ENCODE measurements around the gene RFTN1.
A peak's percentile ranks its signal among the peaks of the same experiment; 100 is the strongest.
"Not testable (repeated sequence)": the region's sequence is repeated elsewhere in the genome, so short reads cannot be mapped to it uniquely, and the experiment has no call there.

RFTN1 gene

DNA sequence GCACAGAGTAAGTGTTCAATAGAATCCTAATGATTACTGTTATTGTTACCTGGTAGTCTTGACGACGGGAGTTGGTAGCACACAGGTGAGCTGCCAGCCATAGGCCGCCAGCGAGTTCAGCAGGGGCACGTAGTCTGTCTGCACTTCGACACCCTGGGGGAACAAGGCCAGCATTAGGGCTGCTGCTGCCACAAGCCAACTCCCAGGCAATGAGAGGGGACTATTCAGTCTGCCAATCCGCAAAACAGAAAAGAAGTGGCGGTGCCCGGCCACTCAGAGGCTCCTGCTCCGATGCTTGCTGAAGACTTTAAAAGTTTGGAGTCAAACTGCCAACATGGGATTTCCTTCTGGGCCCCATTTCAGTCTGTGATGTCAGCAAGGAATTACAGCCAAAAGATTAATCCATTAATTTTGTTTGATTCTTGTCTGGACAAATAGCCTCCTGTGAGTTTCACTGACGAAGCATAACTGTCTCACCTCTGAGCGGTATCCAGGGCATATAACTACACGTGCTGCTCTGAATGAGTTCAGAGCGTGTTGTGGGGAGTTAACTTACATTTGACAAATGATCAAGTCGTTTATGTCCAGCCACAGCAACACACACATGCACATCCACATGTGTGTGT lies 186.7 kb downstream of the RFTN1 start:
- no peak for DNase-seq (ENCODE audit: low spot score)

DNA sequence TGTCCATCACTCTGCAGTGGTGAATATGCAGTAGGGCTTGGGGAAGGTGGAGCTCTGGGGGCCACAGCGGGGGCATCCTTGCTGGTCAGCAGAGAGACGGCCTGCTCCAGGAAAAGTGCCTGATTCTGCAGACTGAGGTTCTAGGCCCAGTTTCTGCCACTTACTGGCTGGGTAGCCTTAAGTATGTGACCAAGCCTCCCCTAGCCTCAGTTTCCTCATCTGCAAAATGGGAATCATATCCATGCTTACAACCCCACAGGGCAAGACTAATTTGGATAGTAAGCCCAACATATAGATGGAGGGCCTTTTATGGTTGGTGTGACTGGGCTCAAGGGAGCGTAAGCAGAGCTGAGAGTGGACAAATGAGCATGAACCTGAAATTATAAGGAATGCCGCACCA lies 187.6 kb downstream of the RFTN1 start:
- DNase-seq (ENCODE audit: low spot score) = no peak

DNA sequence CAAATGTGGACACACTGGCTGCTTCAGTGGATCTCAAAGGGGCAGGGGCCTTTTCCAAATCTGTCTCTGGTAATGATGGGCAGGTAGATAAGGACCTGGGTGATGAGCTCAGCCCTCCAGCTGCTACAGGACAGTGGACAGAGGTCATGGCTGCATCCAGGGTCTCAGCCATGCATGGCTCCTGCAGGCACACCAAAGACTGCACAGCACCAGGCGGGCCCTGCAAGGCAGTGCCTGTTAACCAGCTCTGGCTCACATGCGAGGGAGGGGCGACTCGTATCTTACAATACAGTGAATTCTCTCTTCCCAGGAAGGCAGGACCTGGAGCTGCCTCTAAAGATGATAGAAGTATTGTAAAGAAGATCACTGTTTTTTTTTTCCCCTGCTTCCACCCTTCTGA lies 189.8 kb downstream of the RFTN1 start:
- DNase-seq (ENCODE audit: low spot score) = no peak

DNA sequence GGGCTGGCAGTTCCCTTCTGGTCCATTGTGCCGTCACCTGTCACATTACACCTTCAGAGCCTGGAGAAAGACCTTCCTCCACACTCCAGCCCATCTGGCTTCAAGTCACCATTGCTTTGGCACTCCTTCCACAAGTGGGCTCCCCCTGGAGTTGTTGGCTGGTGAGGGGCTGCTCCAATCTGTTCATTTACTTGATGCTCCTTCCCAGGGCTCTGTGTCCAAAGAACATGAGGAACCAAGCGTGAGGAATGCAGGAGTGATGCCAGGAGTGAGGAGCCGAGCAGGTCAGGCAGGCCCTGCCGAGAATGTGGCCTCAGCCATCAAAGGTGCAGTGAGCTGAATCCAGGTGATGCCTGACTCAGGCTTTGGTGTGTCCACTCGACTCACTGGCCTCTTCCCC lies 191.3 kb downstream of the RFTN1 start:
- peak; percentile 50 for DNase-seq (ENCODE audit: low spot score)

DNA sequence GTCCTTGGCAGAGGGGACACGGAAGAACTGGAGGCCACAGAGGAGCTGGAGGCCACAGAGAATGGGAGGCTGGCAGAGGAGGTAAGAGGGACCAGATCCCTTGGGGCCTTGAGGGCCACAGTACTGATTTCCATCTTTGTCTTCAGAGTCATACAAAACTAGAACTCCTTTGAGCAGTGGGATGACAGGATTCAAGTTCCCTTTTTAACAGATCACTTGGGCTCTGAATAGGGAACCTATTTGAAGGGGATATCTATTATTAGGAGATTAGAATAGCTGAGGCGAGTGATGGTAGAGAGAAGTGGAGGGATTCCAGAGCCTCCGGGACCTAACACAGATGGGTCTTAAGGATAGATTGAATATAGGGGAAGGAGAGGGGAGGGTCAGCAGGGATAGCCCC lies 192.8 kb downstream of the RFTN1 start:
- DNase-seq (ENCODE audit: low spot score) = no peak

DNA sequence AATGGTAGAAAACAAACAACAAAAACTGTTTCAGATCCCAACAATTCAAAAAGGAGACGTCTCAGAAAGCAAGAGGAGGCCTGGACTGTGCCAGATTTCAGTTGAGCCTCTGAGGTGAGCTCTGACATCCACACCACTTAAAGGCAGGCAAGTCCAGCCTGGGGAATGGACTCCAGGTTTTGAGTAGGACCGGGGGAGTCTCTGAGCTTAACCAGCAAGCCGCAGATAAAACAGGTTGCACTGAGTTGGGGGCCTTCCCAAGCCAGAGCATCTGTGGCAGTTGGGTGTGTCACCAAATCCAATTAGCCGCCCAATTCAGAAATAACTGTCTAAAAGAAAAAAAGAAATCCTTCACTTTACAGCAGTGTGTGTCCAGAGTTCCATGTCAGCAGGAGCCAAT lies 193.8 kb downstream of the RFTN1 start:
- DNase-seq (ENCODE audit: low spot score) = no peak

DNA sequence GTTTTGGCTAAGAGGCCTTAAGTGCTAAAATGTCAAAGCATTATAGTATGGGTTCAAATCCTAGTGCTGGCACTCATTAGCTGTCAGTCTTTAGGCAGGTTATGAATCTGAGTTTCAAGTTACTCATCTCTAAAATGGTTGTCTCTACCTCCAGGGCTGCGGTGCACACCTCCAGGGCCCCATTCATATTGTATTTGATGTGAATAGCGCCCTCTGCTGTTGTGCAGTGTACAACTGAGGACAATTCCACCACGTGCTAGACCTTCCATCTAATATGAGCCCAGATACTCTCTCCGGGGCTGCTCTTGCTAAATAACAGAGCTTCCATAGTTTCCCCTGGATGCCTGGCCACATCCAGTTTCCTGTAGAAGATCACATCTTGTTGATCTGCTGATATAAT lies 194.2 kb downstream of the RFTN1 start:
- peak; percentile 77 for DNase-seq (ENCODE audit: low spot score)

DNA sequence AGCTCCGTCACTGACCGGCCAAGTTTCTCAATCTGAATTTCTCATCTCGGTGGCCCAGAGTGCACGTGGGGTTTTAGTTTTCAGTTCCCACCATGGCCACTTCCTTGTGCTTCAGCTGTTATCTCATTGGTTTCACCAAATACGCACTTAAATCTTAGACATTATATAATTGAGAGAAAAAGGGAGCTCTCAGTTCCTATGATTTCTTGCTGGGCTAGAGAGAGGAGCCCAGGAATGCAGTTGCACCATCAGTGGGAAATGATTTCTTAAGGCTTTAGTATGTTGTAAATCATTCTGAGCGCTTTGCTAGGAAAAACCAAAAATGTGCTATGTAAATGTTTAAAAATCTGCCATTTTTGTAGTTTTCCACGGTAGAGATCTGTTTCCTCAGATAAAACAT lies 195.3 kb downstream of the RFTN1 start:
- no peak for DNase-seq (ENCODE audit: low spot score)

DNA sequence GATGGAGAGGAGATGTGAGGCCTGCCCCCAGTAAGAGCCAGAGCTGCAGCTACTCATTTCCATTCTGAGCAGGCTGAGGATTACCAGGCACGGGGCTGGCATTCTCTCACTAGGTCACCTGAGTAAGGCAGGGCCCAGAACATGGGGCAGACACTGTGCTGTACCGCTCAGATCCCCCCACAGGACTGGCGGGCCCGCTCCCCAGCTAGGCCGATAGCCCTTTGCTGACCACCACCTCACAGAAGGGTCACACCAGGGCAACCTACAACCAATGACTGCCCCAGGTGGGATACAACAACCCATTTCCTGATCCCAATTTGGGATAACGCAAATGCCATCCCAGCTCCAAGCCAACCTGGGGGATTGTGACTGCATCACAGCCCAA lies 195.9 kb downstream of the RFTN1 start:
- no peak for DNase-seq (ENCODE audit: low spot score)

DNA sequence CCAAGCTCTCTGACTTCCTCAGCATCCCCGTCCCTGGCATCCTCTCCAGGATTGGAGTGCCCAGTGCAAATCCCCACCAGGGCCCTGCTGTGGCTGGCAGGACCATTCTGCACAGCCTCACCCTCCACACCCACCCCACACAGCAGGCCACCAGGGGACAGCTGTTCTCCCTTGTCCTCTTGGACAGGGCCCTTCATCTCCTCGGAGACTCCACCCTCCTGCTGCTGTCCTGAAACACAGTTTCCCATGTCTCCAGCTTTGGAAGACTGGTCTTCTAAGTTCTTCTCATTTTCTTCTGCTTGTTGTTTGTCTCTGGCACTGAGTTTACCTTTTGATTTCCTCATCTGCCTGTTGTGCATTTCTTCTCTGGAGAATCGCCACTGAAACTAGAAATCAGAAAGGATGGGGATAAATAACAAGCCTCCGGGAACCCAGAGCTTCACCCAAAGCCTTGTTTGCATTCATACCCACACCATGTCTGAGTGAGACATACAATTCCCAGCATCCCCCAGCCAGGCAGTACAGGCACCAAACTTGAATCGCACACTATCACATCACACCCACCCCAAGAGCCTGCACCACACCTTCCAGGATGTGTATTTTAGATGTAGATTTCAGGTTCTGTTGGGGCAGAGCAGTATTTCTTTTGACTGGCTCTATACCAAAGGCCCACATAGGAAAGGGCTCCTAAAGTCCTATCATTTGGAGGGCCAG lies 196.5 kb downstream of the RFTN1 start:
- no peak for DNase-seq (ENCODE audit: low spot score)

DNA sequence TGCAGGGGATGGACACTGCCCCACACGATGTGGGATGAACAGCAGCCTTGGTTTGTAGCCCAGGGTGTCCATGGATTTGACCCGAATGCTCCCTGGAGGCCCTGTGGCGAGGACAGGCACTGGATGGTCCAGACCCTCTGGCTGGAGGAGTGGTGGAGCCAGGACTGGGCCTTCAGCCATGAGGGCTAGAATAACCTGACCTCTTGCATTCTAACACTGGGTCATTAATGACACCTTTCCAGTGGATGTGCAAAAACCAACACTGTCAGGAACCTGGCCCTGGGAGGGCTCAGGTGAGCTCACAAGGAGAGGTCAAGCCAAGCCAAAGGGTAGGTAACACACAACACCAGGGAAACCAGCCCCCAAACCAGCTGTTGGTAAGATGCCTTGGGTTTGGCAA lies 197.1 kb downstream of the RFTN1 start:
- DNase-seq (ENCODE audit: low spot score) = no peak

DNA sequence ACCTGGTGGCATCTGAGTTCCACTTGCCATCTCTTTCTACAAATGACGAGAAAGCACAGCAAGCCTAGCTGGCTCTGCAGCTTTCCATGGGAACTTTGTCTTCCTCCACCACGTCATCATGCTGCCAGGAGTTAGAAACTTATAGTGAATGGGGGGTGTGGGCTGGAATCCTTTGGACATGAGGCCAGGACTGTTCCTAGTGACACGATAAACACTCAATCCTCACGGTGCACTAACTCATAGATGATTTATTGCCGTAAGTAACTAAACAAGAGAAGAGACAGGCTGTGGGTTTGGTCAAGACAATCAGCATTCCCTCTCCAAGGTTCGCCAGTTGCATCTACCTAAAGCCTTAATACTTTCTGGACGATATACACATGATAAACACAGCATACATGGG lies 197.9 kb downstream of the RFTN1 start:
- no peak for DNase-seq (ENCODE audit: low spot score)

DNA sequence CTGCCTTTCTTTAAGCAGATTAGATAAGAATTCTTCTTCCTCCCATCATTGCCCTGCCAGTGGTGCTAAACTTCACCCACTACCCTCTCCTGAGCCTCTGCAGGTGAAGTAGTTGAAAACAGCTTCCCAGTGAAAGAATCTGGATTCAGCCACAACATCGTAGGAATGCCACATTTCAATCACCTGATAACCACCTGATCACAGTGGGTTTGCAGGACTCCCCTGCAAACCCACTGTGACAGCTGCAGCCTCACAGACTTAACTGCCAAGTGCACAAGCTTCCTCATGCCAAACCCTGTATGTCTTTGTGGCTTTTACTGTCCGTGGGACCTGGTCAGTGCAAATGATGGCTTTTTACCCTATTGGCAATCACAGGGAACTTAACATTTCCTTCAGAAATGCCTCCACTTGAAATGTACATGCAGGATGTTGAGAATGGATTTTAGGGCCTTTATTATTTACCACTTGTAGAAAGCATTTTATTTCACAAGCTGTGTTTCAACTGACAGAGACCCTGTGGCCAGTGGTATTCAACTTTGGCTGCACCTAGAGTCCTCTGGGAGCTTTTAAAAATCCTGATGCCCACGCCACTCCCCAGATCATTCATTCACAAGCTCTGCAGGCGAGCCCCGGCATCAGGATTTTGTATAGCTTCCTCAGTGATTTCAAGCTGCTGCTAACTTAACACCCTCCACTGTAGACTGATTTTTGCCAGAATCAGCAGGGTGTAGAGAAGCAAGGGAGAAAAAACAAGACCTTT lies 199.4 kb downstream of the RFTN1 start:
- DNase-seq (ENCODE audit: low spot score) = no peak

DNA sequence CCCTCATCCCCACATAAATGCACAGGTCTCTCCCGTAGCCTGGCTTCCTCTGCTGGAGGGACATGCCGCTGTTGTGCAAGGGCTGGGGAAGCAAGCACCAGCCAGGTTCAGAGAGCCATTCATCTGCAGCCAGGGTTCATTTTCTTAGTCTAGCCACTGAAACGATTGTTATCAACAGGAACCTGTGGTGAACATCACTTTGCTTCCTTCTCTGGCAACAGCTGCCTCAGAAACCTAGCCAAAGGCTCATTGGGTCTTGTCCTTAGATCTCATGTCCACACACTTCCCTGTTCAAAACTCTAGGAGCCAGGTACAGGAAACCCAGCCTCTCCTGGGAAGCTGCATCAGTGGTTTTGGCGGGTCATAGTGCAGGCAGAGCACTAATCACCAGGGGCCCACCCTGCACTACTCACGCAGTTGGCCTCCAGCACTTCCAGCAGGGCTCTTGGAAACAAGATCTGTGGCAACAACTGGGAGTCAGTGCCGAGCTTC lies 201.5 kb downstream of the RFTN1 start:
- no peak for DNase-seq (ENCODE audit: low spot score)

DNA sequence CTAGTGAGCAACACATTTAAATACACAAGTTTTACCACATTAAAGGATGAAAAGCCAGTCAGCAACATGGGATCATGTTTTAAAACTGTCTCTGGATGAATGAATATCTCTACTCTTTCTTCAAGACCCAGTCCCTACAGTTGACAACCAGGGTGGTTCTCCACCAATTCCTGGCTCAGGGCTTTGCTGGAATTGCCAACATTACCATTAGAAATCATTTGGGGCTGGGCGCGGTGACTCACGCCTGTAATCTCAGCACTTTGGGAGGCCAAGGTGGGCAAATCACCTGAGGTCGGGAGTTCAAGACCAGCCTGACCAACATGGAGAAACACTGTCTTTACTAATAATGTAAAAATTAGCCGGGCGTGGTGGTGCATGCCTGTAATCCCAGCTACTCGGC lies 203.0 kb downstream of the RFTN1 start:
- DNase-seq (ENCODE audit: low spot score) = not testable (repeated sequence)

DNA sequence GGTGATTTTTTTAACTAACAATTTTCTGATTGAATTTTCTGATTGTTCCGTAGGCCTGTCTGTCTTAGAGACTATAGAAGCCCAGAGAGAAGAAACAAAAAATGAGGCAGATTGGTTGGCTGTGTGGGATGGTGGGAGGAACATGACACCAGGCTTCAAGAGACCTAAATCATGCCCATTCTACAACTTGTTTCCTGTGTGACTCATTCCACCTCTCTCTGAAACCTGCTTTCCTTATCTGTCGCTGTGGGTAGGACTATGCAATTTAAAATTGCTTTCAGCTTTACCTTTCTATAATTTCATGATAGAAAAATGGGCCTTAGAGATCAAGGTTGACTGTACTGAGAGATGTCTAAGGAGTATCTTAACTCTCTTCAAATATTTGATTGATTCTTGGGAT lies 203.9 kb downstream of the RFTN1 start:
- peak; percentile 37 for DNase-seq (ENCODE audit: low spot score)

DNA sequence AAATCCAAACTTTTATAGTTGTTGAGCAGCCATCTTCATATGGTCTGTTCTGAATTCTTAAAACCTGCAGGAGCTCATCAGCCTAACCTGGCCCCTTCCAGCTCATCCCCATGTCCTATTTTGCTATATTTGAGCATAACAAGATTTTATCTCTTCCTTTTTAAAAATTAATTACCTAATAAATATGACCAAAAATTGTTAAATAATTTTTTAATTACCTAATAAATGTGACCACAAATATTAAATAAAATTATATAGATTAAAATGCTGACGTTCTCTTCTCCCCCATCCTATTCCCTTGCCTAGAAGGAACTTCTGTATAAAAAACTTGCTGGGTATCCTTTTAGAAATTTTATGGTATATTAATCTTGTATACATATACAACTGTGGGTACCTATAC lies 204.8 kb downstream of the RFTN1 start:
- no peak for DNase-seq (ENCODE audit: low spot score)

DNA sequence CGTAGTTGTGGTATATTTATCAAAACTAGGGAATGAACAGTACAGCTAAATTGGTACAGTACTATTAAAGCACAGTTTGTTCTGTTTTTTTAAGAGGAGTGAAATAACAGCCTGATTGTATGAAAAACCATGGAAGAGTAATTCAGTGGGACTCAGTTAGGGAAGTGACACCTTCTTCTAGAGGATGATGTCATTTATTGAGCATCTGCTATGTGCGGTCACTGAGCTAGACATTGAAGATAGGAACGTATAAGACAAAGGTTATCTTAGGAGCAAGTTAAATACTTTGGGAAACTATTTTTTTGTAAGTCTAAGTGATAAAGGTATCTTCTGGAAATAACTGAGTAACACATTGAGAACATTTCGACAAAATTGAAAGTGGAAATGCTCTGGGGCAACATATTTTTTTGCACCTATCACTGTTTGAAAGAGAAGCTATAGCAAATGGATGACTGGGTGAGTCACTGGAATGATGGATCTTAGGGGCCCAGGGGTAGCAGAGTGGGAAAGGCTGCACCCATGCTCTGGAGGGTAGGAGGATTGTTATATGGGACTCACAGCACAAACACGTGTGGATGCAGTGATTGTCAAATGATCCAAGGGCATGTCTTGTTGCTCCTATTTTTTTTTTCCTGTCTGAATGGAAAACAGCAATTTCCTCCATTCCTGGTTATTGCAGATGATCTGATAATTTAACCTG lies 205.5 kb downstream of the RFTN1 start:
- DNase-seq (ENCODE audit: low spot score) = no peak

DNA sequence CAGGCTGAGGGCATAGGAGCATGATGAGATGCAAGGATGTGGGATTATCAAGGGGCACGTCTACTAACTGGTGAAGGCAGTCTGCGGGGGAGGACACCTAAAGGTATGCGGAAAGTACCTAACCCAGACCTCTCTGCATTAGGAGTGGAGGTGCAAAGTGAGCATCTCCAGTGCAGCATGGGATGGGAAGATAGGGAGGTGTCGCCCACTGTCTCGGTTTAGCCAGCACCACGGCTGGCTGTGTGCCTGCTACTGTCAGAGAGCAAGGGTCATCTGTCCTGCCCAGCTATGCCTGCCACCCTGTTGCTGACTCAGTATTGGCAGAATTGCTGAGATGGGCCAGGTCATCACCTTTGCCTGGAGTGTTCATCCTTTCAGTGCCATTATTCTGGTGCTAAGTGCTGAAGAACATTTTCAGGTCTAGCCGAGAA lies 208.4 kb downstream of the RFTN1 start:
- no peak for DNase-seq (ENCODE audit: low spot score)

DNA sequence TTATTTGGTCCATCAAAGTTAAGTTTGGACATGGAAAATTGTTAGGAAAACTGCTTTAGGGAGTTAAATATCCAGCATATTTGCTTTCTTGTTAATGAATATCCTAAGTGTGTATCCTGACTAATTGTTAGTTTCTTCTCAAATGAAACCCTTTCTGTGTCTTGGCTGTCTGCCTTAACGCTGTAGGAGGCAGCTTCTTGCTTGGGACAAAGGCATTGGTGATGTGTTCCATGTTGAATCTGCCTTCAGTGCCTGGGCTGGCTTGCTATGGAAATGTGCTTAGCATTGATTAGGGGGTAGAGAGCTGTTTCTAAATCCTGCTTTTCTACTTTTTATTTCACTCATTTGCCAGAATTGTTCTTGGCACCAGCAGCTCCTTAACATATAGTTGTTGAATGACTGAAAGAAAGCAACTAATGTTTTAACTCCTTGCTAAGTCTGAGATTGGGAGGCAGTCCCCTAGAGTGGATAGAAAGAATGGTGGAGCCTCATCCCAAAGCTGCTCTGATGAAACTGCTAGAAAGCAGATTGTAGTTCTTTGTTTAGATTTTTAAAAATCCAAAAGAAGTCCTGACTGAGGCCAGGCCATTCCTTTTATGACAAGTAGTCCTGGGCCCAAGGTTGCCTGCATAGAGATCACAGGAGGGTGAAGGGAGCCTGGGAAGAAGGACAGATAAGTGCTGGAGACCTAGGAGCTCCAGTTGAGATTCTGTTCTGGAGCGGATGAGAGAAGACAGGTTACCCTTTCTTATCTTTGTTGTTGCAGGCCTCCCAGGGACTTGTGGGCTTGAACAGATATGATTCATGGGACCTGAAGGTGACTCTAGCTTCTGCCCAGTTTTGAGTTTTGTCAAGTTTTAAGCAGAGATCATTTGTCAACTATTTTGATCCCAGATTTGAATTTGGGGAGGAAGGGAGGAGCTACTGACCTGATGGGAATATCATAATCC lies 209.2 kb downstream of the RFTN1 start:
- DNase-seq (ENCODE audit: low spot score) = no peak

DNA sequence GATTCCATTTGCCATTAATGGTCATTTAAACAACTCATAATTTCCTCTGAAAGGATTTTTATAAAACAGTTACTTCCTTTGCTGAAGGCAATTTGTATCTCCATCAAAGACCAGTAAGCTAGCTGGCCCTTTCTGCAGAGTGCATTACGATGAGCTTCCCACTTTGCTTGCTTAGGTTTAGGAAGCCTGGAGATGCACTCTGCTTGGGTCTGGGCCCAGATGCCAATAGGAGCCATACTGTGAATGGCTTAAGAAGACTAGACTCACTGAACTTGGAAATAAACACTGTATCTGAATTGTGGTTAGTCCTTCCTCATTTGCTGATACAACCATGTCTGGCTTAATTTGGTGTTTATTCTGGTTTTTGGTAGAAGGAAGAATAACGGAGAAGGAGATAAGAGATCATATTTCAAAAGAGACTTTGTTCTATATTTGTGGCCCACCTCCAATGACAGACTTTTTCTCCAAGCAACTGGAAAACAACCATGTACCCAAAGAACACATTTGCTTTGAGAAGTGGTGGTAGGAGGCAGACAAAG lies 210.4 kb downstream of the RFTN1 start:
- no peak for DNase-seq (ENCODE audit: low spot score)

All from iPS-NIHi11 (cell line).